DND-41 (cell line): Measurements from ENCODE around the gene LDLR.
A peak's percentile ranks its signal among the peaks of the same experiment; 100 is the strongest.

ENCODE experiments used
- EZH2 ChIP-seq: IDR thresholded peaks from 3 replicates; pipeline ENCODE4 v1.6.1; 2012; ENCODE audit warnings: borderline replicate concordance, low read depth, mild to moderate bottlenecking, moderate library complexity, low read length, inconsistent platforms; ENCODE audit not compliant: severe bottlenecking
- TF ChIP-seq, protein P1 (sequence below): IDR thresholded peaks from 2 replicates; pipeline ENCODE4 v1.5.1; 2012; ENCODE audit warnings: borderline replicate concordance, low read length, moderate library complexity, mild to moderate bottlenecking; ENCODE audit not compliant: poor library complexity, severe bottlenecking; ENCODE audit errors: extremely low read depth

DNA sequence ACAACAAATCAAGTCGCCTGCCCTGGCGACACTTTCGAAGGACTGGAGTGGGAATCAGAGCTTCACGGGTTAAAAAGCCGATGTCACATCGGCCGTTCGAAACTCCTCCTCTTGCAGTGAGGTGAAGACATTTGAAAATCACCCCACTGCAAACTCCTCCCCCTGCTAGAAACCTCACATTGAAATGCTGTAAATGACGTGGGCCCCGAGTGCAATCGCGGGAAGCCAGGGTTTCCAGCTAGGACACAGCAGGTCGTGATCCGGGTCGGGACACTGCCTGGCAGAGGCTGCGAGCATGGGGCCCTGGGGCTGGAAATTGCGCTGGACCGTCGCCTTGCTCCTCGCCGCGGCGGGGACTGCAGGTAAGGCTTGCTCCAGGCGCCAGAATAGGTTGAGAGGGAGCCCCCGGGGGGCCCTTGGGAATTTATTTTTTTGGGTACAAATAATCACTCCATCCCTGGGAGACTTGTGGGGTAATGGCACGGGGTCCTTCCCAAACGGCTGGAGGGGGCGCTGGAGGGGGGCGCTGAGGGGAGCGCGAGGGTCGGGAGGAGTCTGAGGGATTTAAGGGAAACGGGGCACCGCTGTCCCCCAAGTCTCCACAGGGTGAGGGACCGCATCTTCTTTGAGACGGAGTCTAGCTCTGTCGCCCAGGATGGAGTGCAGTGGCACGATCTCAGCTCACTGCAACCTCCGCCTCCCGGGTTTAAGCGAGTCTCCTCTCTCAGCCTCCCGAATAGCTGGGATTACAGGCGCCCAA is at the start of gene LDLR:
- TF ChIP-seq, protein P1, sequence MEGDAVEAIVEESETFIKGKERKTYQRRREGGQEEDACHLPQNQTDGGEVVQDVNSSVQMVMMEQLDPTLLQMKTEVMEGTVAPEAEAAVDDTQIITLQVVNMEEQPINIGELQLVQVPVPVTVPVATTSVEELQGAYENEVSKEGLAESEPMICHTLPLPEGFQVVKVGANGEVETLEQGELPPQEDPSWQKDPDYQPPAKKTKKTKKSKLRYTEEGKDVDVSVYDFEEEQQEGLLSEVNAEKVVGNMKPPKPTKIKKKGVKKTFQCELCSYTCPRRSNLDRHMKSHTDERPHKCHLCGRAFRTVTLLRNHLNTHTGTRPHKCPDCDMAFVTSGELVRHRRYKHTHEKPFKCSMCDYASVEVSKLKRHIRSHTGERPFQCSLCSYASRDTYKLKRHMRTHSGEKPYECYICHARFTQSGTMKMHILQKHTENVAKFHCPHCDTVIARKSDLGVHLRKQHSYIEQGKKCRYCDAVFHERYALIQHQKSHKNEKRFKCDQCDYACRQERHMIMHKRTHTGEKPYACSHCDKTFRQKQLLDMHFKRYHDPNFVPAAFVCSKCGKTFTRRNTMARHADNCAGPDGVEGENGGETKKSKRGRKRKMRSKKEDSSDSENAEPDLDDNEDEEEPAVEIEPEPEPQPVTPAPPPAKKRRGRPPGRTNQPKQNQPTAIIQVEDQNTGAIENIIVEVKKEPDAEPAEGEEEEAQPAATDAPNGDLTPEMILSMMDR: peak; percentile 15
- TF ChIP-seq EZH2: no peak
